Measurements from ENCODE around the gene RNF112.
"Not testable (repeated sequence)": the region's sequence is repeated elsewhere in the genome, so short reads cannot be mapped to it uniquely, and the experiment has no call there.

Gene RNF112

DNA sequence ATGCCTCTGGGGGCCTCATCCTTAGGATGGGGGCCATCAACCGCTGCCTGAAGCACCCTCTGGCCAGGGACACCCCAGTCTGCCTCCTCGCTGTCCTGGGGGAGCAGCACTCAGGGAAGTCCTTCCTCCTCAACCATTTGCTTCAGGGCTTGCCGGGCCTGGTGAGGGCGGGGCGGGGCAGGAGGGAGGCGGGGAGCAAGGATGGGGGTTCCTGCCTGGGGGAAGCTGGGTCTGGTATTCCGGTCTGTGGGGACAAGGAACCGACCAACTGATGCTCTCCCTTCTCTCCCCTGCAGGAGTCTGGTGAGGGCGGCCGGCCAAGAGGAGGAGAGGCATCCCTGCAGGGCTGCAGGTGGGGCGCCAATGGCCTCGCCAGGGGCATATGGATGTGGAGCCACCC, 2.0 kb downstream of the RNF112 start:
- no peak for DNase-seq

DNA sequence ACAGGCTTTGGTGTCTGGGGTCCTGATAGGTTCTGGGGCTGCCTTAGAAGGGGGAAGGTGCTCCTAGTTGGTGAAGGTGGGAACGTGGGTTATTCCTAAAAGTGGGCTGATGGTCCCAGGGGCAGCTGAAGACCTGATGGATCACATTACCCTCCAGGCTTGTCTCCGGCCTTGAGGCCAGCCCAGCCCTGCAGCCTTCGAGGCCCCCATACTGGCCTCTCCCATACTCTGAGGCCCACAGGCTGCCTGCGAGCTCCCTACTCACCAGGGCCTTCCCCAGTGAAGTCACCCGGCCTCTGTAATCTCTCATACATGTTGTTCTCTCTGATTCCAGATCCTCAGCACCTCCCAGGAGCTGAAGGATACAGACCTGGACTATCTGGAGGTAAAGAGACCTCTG, 2.7 kb downstream of the RNF112 start:
- DNase-seq, result no peak

DNA sequence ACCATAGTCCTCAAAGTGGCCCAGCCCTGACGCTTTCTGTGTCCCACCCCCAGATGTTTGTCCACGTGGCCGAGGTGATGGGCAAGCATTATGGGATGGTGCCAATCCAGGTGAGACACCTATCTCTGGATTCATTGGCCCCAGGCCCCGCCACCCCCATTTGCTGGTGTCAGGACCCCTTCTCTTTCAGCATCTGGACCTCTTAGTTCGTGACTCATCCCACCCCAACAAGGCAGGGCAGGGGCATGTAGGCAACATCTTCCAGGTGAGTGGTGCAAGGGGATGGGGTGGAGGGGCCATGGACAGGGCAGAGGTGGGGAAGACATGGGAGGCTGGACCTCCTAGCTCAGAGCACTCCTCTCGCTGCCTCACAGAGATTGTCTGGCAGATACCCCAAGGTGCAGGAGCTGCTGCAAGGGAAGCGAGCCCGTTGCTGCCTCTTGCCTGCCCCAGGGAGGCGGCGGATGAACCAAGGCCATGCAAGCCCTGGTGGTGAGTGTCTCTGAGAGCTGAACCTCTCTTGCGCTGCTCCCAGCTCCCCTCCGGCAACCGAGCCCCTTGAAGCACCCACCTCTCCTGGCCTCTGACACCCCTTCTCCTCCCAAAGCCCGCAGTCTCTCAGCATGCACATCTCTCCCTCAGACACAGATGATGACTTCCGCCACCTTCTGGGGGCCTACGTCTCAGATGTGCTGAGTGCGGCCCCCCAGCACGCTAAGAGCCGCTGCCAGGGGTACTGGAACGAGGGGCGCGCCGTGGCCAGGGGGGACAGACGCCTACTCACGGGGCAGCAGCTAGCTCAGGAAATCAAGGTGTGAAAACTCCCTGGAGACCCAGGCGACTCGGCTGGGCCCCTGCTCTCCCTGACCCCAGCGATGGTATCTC, 3.6 kb downstream of the RNF112 start:
- no peak for DNase-seq

DNA sequence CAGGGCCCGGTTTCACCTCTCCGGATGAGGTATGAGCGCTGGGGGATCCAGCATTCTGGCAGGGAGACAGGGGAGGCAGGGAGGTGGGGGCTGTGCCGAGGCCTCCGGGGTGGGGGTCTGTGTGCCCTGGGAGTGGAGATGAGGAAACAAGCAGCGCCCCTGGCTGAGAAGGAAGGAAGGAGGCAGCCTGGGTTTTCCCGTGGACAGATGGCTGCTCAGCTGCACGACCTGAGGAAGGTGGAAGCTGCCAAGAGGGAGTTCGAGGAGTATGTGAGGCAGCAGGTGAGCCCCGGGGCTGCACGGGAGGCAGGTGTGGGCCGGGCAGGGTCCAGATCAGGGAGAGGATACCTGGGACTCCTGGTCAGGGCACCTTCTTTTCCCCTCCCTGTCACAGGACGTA, 4.3 kb downstream of the RNF112 start:
- no peak for DNase-seq

DNA sequence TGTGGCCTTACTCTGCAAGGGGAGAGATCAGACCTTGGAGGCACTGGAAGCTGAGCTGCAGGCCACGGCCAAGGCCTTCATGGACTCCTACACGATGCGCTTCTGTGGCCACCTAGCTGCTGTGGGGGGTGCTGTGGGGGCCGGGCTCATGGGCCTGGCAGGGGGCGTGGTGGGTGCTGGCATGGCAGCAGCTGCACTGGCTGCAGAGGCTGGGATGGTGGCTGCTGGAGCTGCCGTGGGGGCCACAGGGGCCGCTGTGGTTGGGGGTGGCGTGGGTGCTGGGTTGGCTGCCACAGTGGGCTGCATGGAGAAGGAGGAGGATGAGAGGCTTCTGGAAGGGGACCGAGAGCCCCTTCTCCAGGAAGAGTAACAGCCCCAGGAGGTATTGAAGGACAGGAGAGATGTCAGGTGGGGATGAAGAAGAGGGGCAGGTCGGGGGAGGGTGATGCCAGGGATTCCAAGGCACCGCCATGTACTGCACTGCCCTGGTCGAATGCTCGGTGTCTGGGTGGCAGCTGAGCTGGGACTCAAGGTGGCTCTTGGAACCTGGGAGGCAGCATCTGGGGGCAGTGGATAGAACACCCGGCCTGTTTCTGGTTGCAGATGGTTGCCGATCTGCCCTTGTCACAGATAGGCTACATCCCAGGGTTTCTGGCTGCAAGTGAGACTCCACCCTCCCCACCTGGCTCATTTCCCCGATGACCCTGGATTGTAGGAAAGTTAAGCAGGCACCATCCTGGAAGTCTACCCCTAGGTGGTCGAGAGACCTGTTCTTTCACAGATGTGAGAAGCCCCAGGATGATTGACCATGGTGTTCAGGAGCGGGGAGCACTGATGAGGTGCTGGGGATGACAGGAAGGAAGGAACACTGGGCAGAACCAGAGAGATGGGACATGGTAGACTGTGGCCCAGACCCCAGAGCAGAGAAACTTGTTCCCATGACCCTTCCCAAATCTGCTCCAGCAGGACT, 5.1 kb downstream of the RNF112 start:
- no peak for DNase-seq

DNA sequence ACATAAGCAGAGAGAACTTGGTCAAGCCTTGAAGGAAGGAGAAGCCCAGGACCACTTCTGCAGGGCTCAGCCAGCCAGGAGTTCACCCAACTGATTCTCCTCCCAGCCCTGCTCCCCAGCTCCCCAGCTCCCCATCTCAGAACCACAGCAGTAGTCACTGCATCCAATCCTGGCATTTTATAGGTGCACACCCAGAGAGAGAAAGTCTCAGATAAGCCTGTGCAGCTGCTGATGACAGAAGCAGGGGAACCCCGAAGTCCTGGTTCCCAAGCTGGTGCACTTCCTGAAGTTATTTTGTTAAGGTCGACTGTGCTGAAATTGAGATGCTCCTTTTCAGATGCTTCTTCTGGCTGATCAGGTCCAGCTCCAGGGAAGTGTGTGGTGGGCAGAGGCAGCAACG, 6.6 kb downstream of the RNF112 start:
- DNase-seq, result no peak

DNA sequence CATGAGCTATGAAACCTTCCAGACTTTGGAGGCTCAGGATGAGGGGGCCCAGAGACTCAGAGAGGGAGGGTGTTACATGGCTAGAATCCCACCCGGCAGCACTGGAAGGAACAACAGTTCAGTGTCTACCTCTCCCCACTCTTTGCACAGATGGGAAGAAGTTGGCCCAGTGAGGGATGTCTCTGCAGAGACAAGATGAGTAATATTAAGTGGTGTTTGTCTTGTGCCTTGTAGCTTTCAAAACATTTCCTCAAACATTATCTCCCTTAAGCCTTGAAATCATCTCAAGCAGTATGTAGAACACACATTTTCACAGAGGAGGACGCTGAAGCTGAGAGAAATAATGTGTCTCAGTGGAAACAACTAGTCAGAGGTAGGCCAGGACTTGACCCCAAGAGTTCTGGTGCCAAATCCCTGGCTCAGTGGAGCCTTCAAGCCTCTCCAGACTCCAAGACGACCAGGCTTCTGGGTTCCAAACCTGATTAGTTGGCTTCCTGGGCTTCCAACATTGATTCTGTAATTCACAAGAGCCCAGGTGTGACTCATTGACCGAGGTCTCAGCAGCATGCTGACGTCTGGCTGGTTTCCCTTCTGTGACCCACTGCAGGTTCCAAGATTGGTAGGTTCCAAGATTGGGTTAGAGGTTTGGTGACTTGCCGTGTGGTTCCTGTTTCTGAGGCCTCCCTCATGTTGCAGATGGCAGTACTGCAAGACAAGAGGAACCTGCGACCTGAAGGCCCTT, 7.4 kb downstream of the RNF112 start:
- peak in 1 of 56 donors; percentile 30 for DNase-seq

DNA sequence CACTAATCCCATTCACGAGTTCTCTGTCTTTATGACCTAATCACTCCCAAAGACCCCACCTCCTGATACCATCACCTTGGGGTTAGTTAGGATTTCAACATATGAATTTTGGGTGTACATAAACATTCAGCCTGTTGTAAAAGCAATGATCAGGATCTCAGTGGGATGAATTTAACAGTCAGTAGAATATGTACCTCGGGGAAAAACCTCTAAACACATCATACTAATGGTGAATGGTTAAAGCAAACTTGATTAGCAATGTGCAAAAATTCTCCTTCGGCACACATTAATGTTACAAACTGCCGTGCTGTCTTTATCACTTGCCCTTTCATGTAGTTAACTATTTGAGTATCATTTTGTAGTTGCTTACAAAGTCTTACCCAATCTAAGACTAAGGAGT, 10.2 kb downstream of the RNF112 start:
- no peak for DNase-seq

DNA sequence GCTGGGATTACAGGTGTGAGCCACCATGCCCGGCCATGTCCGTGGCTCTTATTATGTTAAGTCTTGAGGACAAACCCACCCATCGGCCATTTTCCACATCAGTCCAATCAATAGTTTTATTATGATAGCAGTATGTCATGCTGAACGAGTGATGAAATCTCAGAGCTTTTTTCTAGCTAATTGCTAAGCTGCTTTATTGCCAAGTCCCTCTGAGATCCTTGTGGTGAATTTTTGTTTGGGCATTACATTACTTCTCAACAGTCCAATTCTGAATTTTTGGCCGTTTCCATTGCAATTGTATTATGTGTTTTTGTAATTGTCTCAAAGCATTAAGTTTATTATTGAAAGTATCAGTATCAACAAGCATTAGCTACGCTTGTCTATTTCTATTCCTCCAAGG, 10.9 kb downstream of the RNF112 start:
- no peak for DNase-seq

DNA sequence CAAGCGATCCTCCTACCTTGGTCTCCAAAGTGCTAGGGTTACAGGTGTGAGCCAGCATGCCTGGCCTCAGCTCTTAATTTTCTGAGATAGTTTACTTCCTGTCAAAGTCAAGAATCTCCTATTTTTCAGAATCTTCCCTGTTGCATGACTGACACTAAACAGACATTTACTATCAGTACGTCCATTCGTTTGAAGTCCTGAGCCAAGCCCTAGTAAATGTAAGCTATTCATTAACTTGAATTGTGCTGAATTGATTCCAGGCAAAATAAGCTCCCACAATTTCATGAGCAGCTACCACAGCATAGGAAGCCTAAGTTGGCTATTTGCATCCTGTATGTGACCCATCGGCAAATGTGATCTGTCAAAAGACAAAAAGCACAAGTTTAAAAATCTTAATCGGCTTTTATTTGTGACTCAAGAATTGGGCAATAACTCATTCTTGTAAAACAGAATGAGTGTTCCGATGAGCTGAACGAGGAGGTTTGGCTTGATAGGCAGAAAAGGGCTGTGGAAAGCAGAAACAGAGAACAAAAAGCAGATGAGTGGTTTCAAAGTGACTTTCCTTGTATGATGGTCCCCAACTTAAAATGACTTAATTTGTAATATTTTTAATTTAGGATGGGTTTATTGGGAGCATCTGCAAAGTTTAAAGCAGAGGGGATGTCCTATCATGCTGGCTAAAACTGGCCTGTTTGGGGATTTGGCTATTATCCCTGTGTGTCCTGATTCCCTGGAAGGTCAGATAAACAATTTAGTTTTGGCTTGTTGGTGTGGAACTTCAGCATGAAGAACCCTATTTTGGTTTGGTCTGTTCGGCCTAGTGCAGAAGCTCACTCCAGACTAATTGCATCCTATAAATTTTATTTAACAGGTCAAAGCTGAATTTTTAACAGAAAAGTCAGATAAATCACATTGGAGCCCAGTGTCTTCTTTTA, 14.2 kb downstream of the RNF112 start:
- no peak for DNase-seq

DNA sequence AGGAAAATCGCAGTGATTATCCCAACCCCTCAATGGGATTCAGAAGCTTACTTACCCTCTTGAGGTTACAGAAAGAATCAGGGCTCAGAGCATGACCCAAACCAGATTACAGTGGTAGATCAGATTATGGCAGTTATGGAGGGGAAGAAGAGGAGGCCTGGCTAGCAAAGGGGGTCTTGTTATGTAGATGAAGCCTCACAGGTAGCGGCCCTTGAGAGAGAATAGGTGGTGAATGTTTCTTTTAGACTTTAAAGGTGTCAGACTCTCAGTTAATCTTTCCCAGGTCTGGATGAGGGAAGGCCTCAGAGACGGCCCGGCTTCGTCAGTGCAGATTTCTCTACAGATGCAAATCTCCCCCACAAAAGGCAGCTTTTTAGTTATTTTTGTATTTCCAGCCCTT, 15.6 kb downstream of the RNF112 start:
- no peak for DNase-seq

DNA sequence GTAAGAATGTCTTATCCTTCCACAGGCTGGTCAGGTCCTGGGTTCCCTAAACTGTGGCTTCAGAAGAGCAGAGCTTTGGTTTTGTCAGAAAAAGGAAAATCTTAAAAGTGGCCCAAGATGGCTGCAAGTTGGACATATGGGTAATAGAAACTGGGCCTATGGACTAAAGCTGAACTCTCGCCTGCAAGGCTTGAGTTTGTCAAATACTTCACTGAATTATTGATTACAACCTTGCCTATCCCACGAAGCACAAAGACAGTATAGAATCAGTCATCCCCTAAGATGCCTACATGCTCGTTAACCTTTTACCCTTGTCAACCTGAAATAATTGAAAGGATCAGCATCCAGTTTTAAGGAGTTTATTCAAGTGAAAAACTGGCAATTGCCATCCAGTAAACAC, 20.7 kb downstream of the RNF112 start:
- DNase-seq, result no peak

DNA sequence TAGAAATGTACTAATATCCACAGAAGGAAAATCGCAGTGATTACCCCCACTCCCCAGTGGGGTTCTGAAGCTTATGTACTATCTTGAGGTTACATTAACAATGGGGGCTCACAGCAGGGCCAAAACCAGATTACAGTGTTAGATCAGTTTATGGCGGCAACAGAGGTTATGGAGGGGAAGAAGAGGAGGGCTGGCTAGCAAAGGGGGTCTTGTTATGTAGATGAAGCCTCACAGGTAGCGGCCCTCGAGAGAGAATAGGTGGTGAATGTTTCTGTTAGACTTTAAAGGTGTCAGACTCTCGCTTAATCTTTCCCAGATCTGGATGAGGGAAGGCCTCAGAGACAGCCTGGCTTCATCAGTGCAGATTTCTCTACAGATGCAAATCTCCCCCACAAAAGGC, 22.2 kb downstream of the RNF112 start:
- DNase-seq, result no peak

DNA sequence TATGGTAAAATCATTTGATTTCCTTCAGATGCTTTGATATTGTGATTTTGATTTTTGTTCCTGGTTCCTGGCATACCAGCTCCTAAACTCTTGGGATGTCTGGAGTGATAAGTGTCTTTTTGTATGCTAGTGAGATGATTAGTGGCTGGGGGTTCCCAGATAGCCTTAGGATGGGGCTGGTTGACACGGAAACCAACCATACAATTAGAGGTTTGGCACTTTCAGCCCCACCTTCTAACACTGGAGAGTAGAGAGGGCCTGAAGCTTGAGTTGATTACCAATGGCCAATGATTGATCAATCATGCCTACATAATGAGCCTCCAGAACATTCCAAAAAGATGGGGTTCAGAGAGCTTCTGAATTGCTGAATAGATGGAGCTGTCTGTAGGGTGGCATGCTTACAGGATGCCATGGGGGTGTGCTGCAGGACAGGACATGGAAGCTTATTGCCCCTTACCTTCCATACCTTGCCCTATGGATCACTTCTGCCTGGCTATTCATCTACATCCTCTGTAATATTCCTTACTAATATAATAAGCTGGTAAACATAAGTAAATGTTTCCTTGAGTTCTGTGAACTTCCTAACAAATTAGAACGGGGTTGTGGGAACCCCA, 22.8 kb downstream of the RNF112 start:
- DNase-seq, result no peak

DNA sequence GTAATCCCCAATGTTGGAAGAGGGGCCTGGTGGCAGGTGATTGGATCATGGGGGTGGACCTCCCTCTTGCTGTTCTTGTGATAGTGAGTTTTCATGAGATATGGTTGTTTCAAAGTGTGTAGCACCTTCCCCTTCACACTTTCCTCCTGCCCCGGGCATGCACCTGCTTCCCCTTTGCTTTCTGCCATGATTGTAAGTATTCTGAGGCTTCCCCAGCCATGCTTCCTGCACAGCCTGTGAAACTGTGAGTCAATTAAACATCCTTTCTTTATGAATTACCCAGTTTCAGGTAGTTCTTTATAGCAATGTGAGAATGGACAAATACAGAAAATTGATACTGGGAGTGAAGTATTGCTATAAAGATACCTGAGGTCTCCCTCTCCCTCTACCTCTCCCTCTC, 29.4 kb downstream of the RNF112 start:
- no peak for DNase-seq

DNA sequence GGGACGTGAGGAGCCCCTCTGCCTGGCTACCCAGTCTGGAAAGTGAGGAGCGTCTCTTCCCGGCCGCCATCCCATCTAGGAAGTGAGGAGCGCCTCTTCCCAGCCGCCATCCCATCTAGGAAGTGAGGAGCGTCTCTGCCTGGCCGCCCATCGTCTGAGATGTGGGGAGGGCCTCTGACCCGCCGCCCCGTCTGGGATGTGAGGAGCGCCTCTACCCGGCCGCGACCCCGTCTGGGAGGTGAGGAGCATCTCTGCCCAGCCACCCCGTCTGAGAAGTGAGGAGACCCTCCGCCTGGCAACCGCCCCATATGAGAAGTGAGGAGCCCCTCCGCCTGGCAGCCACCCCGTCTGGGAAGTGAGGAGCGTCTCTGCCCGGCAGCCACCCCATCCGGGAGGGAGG, 30.3 kb downstream of the RNF112 start:
- DNase-seq, result not testable (repeated sequence)

DNA sequence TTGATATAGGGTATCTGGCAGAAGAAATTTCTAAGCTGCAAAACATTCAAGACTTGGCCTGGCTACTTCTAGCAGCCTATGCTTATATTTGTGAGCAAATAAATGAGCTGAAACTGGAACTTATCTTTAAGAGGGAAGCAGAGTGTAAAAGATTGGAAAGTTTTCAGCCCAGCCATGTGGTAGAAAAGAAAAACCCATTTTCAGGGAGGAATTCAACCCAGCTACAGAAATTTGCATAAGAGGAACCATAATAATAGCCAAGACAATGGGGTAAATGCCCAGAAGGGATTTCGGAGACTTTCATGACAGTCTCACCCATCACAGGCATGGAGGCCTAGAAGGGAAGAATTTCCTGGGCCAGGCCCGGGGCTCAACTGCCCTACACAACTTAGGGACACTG, 31.7 kb downstream of the RNF112 start:
- no peak for DNase-seq

DNA sequence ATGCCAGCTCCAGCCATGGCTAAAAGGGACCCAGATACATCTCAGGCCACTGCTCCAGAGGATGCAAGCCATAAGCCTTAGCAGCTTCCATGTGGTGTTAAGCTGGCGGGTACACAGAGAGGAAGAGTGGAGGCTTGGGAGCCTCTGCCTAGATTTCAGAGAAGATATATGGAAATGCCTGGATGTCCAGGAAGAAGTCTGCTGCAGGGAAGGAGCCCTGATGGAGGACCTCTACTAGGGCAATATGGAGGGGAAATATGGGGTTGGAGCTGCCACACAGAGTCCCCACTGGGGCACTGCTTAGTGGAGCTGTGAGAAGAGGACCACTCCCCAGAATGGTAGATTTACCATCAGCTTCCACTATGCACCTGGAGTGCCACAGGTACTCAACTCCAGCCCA, 32.1 kb downstream of the RNF112 start:
- no peak for DNase-seq

DNA sequence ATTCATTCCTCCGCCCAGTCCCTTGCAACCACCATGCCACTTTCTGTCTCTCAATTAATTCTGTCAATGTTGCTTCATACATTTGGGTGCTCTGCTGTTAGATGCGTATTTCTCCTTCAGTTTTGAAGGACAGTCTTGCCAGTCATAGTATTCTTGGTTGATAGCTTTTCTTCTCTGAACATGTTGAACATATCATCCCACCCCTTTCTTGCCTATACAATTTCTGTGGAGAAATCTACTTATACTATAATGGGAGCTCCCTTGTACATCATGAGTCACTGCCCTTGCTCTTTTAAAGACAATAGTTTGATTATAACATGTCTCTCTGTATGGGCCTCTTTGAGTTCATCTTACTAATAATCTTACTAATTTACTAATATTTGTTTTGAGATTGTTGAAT, 34.1 kb downstream of the RNF112 start:
- no peak for DNase-seq

DNA sequence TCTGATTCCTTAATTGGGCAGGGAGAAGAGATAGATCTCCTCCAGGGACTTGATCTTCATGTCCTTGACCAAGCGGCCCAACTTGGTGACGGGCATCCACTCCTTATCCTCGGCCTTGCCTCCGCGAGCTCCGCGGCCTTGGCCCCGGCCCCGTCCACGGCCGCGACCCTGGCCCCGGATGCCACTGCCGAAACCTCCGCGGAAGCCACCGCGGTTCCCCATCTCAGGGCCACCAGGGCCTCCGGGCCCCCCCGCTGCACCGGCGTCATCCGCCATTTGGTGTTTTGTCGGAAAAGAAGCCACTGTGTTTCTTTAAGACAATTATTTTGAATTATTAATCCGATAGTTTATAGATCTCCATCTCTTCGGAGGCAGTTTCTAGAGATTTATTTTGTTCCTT, 35.5 kb downstream of the RNF112 start:
- DNase-seq, result not testable (repeated sequence)
